Left ventricle myocardium superior (tissue), 1 donor: ENCODE data around the gene CFD. TPM values are rescaled to one million over a fixed set of nuclear protein-coding genes. Genes with fewer than 3 reads are reported as not detected.
"Not testable (repeated sequence)": the region's sequence is repeated elsewhere in the genome, so short reads cannot be mapped to it uniquely, and the experiment has no call there.

Experiments used
- ATAC-seq: fragments of 200-7000 bp; cut with Tn5 transposase; one replicate; pipeline ENCODE4 v1.9.1; 2020; ENCODE audit warnings: mild to moderate bottlenecking, moderate library complexity
- DNase-seq: peaks from one replicate; pipeline ENCODE4 v3.0.0-alpha.2; 2020
- intact Hi-C: fragments of 100-400 bp; cut with micrococcal nuclease; formaldehyde crosslinking; loops from one replicate; pipeline ENCODE4 v1.11.0; 2022
- total RNA-seq: library from RNA; stranded (reverse); fragmentation: NEBNext Ultra II Directional; extraction: Animal tissue kit (Norgen Biotek cat#: 25700); gene quantifications from one replicate; pipeline ENCODE4 v1.2.1, GENCODE V29; 2021
- donor health status: DM: no; HTN: yes; CAD: no; lungs with severe emphysema.

The CFD gene
- total RNA-seq, 1 donor from 2014 or later = 252 TPM

DNA sequence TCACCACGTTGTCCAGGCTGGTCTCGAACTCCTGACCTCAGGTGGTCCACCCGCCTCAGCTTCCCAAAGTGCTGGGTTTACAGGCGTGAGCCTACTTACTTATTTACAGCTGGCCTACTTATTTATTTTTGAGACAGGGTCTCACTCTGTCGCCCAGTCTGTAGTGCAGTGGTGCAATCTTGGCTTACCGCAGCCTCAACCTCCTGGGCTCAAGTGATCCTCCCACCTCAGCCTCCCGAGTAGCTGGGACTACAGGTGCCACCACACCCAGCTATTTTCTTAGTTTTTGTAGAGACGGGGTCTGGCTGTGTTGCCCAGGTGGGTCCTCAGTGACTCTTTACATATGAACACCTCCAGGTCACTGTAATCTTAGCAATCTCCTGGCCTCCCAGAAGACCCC is 10.3 kb upstream of the CFD start:
- DNase-seq = peak; percentile 25
- intact Hi-C loops, ATAC-seq: not testable (repeated sequence)

DNA sequence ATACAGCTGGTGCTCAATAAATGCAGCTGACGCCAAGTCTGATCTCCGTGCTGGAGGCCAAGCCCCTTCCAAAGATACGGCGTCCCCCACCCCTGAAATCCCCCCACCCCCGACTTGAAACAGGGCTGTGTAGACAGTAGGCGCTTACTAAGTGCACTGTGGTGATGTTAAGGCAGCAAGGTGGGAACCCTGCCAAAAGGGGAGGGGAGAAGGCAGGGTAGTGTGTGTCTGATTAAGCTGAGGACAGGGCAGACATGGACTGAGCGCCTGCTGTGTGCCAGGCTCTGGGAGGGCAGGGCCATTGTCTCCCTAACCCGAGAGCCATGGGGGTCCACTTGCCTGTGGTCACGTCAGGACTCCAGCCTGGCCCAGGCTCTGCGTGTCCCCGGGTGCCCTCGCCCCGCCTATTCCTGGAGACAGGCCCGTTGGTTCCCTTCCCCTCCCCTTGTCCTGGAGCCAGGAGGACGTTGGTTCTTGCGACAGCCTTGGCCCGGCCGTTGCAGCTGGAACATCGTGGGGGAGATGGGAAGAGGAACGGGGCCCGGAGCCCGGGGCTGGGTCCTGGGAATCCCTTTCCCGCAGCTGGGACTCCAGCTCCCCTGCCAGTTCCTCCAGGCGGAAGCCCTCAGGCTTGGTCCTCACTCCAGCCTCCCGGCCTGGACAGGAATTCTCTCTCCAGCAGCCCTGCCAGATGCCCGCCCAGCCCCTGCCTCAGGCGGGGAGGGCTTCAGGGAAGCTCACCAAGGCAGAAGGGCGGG is 9.1 kb upstream of the CFD start:
- ATAC-seq (peak; percentile 88), DNase-seq (peak; percentile 94)
- intact Hi-C loops = no loop called here

DNA sequence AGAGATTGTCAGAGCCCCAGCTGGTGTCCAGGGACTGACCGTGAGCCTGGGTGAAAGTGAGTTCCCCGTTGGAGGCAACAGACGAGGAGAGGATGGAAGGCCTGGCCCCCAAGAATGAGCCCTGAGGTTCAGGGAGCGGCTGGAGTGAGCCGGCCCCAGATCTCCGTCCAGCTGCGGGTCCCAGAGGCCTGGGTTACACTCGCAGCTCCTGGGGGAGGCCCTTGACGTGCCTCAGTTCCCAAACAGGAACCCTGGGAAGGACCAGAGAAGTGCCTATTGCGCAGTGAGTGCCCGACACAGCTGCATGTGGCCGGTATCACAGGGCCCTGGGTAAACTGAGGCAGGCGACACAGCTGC is 8.5 kb upstream of the CFD start:
- DNase-seq = no peak
- intact Hi-C loops = no loop called here
- no peak for ATAC-seq

DNA sequence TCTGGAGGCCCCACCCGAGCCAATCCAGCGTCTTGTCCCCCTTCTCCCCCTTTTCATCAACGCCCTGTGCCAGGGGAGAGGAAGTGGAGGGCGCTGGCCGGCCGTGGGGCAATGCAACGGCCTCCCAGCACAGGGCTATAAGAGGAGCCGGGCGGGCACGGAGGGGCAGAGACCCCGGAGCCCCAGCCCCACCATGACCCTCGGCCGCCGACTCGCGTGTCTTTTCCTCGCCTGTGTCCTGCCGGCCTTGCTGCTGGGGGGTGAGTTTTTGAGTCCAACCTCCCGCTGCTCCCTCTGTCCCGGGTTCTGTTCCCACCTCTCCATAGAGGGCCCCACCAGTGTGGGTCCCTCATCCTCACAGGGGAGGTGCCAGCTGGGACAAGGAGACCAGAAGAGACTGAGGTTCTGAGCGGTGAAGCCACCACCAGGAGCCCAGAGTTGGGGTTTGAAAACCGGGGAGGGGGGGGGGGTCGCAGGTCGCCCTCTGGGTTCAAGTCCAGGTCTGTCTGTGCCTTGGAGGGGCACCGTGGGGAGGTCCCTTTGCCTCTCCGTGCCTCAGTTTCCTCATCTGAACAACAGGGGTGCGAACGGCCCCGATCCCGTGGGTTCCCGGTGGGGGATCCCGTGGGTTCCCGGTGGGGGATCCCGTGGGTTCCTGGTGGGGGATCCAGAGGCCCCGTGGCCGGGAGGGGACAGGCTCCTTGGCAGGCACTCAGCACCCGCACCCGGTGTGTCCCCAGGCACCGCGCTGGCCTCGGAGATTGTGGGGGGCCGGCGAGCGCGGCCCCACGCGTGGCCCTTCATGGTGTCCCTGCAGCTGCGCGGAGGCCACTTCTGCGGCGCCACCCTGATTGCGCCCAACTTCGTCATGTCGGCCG is 7.1 kb upstream of the CFD start, which contains the start of gene ELANE:
TSS of gene ELANE (plus strand) at position 168 of the 878 bp plus-strand sequence. CDS start at position 194, 26 bp downstream.
- no peak for ATAC-seq
- intact Hi-C loops = no loop called here
- DNase-seq = no peak

DNA sequence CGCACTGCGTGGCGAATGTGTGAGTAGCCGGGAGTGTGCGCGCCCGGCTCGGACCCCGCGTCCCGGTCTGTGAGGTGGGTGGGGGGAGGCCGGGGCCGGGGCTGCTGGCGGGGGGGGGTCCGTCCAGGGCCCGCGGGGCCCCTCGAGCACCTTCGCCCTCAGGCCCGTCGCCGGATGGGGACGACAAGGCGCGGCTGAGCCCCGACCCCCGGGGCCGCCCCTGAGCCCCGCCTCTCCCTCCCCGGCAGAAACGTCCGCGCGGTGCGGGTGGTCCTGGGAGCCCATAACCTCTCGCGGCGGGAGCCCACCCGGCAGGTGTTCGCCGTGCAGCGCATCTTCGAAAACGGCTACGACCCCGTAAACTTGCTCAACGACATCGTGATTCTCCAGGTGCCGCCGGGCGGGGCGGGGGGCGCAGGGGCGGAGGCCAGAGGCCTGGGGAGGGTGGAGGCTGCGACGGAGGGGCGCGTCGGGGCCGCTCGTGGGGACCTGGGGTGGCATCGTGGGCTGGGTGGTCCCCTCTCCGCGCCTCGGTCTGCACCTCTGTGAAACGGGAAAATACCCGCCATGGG is 6.4 kb upstream of the CFD start:
- no peak for ATAC-seq
- intact Hi-C loops = no loop called here
- DNase-seq = no peak

DNA sequence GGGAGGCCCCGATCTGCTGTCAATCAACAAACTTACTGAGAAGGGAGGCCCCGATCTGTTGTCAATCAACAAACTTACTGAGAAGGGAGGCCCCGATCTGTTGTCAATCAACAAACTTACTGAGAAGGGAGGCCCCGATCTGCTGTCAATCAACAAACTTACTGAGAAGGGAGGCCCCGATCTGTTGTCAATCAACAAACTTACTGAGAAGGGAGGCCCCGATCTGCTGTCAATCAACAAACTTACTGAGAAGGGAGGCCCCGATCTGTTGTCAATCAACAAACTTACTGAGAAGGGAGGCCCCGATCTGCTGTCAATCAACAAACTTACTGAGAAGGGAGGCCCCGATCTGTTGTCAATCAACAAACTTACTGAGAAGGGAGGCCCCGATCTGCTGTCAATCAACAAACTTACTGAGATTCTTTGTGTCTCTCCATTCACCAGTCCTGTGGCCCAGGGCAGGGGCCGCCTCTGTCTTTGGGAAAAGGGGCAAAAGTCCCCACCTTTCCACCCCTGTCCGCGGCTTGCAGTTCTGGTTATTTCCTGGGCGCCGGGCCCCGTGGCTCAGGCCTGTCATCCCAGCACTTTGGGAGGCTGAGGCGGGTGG is 5.7 kb upstream of the CFD start:
- ATAC-seq, intact Hi-C loops: not testable (repeated sequence)

DNA sequence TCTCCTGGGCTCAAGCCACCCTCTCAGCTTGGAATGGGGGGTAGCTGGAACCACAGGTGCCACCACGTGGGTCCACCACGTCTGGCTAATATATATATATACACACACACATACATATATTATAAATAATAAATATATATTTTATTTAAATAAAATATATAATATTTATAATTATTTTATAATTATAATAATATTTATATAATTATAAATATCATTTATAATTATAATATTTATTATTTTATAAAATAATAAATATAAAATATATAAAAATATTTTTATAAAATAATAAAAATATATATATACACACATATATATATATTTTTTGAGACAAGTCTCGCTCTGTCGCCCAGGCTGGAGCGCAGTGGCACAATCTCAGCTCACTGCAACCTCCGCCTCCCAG is 4.9 kb upstream of the CFD start:
- intact Hi-C loops = no loop called here
- DNase-seq (no peak), ATAC-seq (no peak)

More for the DNA sequence above, 5.7 kb upstream of the CFD start:
- not testable (repeated sequence) for DNase-seq

DNA sequence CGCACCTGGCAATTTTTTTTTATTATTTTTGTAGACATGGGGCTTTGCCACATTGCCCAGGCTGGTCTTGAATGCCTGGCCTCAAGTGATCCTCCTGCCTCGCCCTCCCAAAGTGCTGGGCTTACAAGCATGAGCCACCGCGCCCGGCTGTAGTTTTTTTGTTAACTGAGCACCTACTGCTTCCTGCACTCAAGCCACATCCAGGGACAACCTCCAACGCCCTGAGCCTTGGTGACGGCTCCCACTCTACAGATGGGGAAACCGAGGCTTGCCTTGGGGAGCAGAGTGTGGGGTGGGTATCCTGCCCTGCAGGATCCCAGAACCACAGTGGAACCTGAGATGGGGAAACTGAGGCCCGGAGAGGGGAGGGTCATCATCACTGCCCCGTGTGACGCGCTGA is 4.3 kb upstream of the CFD start:
- DNase-seq (no peak), ATAC-seq (no peak)

DNA sequence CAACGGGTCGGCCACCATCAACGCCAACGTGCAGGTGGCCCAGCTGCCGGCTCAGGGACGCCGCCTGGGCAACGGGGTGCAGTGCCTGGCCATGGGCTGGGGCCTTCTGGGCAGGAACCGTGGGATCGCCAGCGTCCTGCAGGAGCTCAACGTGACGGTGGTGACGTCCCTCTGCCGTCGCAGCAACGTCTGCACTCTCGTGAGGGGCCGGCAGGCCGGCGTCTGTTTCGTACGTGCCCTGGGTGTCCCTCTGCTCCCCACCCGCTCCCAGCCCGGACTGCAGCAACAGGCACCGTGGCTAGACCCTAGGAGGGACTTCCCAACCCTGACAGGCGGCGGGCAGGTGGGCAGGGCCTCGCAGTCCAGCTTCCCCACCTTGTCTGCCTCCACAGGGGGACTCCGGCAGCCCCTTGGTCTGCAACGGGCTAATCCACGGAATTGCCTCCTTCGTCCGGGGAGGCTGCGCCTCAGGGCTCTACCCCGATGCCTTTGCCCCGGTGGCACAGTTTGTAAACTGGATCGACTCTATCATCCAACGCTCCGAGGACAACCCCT is 3.8 kb upstream of the CFD start:
- ATAC-seq = no peak
- intact Hi-C loops = no loop called here
- DNase-seq = no peak

More for the DNA sequence above, 4.3 kb upstream of the CFD start:
- intact Hi-C loops = no loop called here

DNA sequence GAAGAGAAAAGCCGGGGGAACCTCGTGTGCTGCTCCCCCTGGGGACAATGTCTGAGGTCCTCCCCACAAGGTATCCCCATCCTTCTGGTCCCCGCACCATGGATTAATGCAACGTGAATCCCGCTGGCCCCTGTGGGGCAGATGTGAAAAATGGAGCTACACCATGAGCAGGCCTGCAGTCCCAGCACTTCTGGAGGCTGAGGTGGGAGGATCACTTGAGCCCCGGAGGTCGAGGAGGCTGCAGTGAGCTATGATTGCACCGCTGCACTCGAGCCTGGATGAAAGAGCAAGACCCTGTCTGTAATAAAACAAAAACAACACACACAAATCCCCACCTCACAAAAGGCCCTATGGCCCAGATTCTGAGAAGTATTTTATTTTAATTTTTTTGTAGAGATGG is 1.2 kb upstream of the CFD start:
- intact Hi-C loops = no loop called here
- no peak for DNase-seq
- ATAC-seq = no peak

DNA sequence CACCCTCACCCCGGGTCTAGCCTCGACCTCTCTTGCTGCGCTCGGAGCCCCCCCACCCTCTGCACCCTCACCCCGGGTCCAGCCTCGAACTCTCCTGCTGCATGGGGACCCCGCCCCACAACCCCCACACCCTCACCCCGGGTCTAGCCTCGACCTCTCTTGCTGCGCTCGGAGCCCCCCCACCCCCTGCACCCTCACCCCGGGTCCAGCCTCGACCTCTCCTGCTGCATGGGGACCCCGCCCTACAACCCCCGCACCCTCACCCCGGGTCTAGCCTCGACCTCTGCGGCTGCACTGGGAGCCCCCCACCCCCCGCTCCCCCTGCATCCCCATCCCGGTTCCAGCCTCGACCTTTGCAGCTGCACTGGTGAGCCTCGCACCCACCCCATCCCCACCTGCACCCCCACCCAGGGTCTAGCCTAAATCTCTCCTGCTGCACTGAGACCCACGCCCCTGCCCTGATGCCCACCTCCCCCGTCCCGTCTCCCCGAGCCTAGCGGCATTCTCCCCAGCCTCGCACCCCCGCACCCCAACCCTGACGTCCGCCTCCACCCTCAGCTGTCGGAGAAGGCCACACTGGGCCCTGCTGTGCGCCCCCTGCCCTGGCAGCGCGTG is 1.8 kb downstream of the CFD start:
- no peak for ATAC-seq
- intact Hi-C loops = no loop called here
- no peak for DNase-seq

DNA sequence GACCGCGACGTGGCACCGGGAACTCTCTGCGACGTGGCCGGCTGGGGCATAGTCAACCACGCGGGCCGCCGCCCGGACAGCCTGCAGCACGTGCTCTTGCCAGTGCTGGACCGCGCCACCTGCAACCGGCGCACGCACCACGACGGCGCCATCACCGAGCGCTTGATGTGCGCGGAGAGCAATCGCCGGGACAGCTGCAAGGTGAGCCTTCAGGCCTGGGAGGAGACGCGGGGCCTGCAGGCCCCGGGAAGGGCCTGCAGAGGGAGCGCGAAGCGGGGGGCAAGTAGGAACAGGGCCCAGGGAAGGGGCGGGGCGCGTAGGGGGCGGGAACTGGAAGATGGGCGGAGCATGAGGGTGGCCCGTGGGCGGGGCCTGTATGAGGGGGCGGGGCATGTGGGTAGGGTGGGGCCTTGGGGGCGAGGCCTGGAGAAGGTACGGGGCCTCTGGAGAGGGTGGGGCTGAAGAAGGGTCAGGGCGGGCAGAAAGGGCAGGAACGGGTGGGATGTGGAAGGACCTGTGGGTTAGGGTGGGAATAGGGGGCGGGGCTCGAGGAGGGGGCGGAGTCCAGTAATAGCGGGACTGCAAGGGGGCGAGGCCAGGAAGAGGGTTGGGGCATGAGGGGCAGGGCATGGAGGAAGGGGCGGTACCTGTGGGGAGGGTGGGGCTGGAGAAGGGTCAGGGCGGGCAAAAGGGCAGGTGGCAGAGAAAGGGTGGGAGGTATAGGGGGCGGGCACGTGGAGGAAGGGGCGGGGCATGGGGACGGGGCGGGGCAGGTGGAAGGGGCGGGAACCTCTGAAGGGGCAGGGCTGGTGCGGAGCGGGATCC is 2.5 kb downstream of the CFD start:
- intact Hi-C loops = no loop called here
- peak; percentile 0 for ATAC-seq
- DNase-seq = peak; percentile 60

DNA sequence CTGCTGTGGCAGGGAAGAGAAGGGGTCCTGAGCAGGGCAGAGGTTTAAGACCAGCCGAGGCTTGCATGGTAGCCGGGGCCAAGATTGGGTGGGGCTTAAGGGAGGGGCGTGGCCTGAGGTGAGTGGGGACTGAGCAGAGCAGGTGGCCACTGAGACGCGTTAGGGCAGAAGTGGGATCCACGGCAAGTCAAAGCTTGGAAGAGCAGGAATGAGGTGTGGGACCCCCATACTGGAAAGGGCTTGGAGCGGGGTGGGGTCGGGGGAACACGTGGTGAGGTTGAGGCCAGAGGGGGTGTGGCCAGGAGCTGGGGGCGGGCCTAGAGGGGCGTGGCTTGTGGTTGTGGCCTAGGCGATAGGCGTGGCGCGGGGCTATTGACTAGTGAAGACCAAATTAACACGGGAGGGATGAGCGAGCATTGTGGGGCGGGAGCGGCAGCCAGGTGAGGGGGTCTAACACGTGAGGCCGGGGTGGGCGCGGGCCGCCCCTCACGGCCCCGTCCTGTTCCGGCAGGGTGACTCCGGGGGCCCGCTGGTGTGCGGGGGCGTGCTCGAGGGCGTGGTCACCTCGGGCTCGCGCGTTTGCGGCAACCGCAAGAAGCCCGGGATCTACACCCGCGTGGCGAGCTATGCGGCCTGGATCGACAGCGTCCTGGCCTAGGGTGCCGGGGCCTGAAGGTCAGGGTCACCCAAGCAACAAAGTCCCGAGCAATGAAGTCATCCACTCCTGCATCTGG is 3.3 kb downstream of the CFD start:
- intact Hi-C loops = no loop called here
- ATAC-seq = no peak
- peak; percentile 76 for DNase-seq

DNA sequence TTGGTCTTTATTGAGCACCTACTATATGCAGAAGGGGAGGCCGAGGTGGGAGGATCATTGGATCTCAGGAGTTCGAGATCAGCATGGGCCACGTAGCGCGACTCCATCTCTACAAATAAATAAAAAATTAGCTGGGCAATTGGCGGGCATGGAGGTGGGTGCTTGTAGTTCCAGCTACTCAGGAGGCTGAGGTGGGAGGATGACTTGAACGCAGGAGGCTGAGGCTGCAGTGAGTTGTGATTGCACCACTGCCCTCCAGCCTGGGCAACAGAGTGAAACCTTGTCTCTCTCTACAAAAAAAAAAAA is 3.8 kb downstream of the CFD start:
- DNase-seq = no peak
- intact Hi-C loops = no loop called here

DNA sequence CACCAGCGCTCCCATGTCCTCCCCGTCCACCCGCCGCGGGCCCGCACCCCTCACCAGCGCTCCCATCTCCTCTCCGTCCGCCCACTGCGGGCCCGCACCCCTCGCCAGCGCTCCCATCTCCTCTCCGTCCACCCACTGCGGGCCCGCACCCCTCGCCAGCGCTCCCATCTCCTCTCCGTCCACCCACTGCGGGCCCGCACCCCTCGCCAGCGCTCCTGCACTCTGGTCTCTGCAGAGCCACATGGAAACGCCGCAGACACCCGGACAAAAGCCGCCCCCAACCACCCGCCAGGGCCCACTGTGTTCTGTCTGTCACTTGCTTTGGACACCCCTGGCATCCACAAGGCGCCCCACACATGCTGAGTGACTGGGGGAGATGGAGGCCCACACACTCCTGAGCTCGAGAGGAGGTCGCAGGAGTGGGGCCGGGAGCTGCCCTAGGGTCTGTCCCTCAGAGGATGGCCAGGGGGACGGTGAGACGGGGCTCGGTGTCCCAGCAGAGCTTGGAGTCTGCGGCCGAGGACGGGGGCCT is 7.4 kb downstream of the CFD start:
- intact Hi-C loops = no loop called here
- DNase-seq = peak; percentile 38

More for the DNA sequence above, 3.8 kb downstream of the CFD start:
- ATAC-seq = no peak

DNA sequence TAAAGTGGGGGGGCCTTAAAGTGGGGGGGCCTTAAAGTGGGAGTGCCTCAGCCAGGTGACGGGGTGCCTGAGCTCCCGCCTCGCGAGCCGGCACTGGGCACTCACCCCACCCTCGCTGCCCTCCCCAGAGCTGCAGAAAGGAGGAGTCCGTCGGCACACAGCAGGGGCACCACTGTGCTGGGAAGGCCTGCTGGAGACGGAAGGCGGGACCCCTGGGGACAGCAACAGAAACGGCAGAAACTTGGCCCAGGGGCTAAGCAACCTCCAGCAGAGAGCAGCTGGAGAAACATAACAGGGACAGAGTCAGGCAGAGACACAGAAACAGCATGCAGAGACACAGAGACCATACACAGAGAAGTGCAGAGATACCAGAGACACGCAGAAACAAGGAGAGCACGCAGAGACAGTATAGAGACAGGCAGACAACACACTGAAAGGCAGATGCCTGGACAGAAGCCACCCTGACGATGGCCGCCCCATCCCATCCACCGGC is 7.9 kb downstream of the CFD start:
- intact Hi-C loops = no loop called here
- peak; percentile 61 for DNase-seq
- ATAC-seq = peak; percentile 7

More for the DNA sequence above, 7.4 kb downstream of the CFD start:
- ATAC-seq = no peak

DNA sequence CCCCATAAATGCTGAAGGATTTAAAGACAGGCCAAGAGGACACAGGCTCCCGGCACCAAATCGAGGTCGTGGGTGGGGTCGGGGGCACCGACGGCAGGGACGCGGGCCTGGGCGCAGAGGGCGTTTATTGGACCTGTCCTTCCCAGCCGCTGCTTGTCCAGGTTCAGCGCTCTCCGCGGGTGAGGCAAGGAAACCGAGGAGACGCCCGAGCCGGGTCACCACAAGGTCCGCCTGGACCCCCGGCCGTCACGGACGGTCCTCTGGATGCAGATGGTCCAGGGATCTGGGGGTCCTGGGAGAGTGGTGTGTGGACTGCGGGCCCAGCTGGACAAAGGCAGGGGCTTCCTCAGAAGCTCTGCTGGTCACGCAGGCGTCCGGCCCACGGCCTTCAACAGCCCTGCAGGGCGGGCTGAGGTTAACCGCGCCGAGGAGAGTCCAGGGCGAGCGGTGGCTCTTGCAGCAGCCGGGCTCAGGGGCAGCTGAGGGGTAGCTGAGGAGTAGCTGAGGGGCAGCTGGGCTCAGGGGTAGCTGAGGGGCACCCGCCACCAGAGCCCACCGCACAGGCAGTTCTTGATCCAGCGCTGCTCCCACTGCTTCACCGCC is 8.5 kb downstream of the CFD start:
- ATAC-seq (no peak), DNase-seq (peak; percentile 50)
- intact Hi-C loops = no loop called here
